Activated B cell treated with CpG ODN at 0.5 μM for 24 hours (primary cell): ENCODE measurements around the gene PRMT3. TPM values are rescaled to one million over a fixed set of nuclear protein-coding genes. Genes with fewer than 3 reads are reported as not detected.
"Not testable (repeated sequence)": the region's sequence is repeated elsewhere in the genome, so short reads cannot be mapped to it uniquely, and the experiment has no call there.

Experiments
- ATAC-seq: fragments of 200-7000 bp; cut with Tn5 transposase; one replicate; pipeline ENCODE4 v1.10.0; 2021; ENCODE audit warnings: low read depth, mild to moderate bottlenecking, moderate library complexity
- CTCF ChIA-PET: fragments of 350-600 bp; sonication (Branson Sonifier 250); formaldehyde crosslinking; loops from one replicate; lab custom pipeline; 2021; ENCODE audit warnings: antibody characterized with exemption; lab: Charles Lee
- POLR2A ChIA-PET: fragments of 350-600 bp; sonication (Branson Sonifier 250); formaldehyde crosslinking; loops from one replicate; lab custom pipeline; 2021; ENCODE audit warnings: antibody characterized with exemption; lab: Charles Lee
- DNase-seq: peaks from one replicate; pipeline ENCODE4 v3.0.0; 2022
- H3K27ac Mint-ChIP-seq: one replicate; pipeline ENCODE4 v1.8.0; 2020; ENCODE audit warnings: mixed read lengths
- H3K27me3 Mint-ChIP-seq: one replicate; pipeline ENCODE4 v1.8.0; 2021; ENCODE audit warnings: mixed read lengths
- H3K36me3 Mint-ChIP-seq: one replicate; pipeline ENCODE4 v1.8.0; 2021; ENCODE audit warnings: low read depth, mixed read lengths
- H3K4me1 Mint-ChIP-seq: one replicate; pipeline ENCODE4 v1.8.0; 2021; ENCODE audit warnings: mixed read lengths
- H3K4me3 Mint-ChIP-seq: one replicate; pipeline ENCODE4 v1.8.0; 2020; ENCODE audit warnings: mild to moderate bottlenecking, mixed read lengths
- H3K9me3 Mint-ChIP-seq: one replicate; pipeline ENCODE4 v1.8.0; 2020; ENCODE audit warnings: mixed read lengths
- CTCF ChIP-seq: fragments of 200-600 bp; IDR thresholded peaks from one replicate; pipeline ENCODE4 v1.8.0; 2022; ENCODE audit warnings: antibody characterized with exemption, mild to moderate bottlenecking
- intact Hi-C: fragments of 100-400 bp; cut with micrococcal nuclease; formaldehyde crosslinking; loops from one replicate; pipeline ENCODE4 v1.15.1; 2024
- total RNA-seq: library from RNA; stranded (reverse); gene quantifications from 2 replicates; pipeline ENCODE4 v1.2.3, GENCODE V29; 2022

Gene PRMT3
- total RNA-seq, 1 donor from 2014 or later = 24.9 TPM

- TF ChIP-seq CTCF = no peak
- intact Hi-C loops = loop anchor here (5.0 to 10.0 kb wide), 3 partner anchors 1120 to 1968 kb away; partner anchors contain the start of genes E2F8, LDHA and SPTY2D1
- H3K36me3 Mint-ChIP-seq = peaks cover 13% of the 10 kb centered on the region
- no peaks in the 10 kb centered on the region for H3K9me3 Mint-ChIP-seq
- H3K27ac Mint-ChIP-seq = peak overlapping the region; percentile 19
- DNase-seq (no peak), ATAC-seq (no peak)
- ChIA-PET CTCF (interaction anchor here (1.3 kb wide), 1 partner anchor 10 kb away, joined by 6 read pairs; no protein-coding TSS in a partner anchor), POLR2A (interaction anchor here (1.9 kb wide), 1 partner anchor 11 kb away, joined by 5 read pairs; no protein-coding TSS in a partner anchor)
- peaks cover 50% of the 10 kb centered on the region for H3K4me1 Mint-ChIP-seq
- H3K4me3 Mint-ChIP-seq = peak overlapping the region; percentile 88
- H3K27me3 Mint-ChIP-seq = no peaks in the 10 kb centered on the region
Observed at GRCh38 chr11:20362481-20362880, 25.0 kb upstream of the PRMT3 start.

DNA sequence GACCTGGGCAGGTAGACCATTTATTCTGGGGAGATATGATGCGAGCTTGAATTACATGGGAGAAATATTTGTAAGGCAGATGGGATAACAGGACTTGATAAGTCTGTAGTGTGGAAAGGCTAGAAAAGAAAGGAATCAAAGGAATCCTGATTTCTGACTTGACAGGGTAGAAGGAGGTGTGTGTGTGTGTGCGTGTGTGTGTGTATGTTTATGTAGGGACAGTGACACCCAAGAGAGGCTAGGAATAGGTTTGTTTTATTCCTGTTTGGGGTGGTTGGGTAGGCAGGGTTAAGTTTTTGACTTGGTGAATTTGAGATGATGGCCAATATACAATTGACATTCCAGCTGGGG is 24.4 kb upstream of the PRMT3 start:
- no peak for TF ChIP-seq CTCF
- Mint-ChIP-seq H3K27me3 (no peaks in the 10 kb centered on the region), H3K27ac (peak overlapping the region; percentile 89), H3K4me1 (peaks cover 52% of the 10 kb centered on the region), H3K4me3 (peak overlapping the region; percentile 88), H3K36me3 (peaks cover 15% of the 10 kb centered on the region), H3K9me3 (no peaks in the 10 kb centered on the region)
- POLR2A ChIA-PET = interaction anchor here (1.8 to 1.9 kb wide), 2 partner anchors 12 to 25 kb away, joined by 5 to 22 read pairs; partner anchors contain the start of gene PRMT3
- CTCF ChIA-PET = interaction anchor here (1.3 kb wide), 1 partner anchor 10 kb away, joined by 6 read pairs; no protein-coding TSS in a partner anchor
- ATAC-seq = no peak
- intact Hi-C loops = loop anchor here (1.0 to 10.0 kb wide), 4 partner anchors 24 to 1968 kb away; partner anchors contain the start of genes E2F8, LDHA, PRMT3 and SPTY2D1
- no peak for DNase-seq

DNA sequence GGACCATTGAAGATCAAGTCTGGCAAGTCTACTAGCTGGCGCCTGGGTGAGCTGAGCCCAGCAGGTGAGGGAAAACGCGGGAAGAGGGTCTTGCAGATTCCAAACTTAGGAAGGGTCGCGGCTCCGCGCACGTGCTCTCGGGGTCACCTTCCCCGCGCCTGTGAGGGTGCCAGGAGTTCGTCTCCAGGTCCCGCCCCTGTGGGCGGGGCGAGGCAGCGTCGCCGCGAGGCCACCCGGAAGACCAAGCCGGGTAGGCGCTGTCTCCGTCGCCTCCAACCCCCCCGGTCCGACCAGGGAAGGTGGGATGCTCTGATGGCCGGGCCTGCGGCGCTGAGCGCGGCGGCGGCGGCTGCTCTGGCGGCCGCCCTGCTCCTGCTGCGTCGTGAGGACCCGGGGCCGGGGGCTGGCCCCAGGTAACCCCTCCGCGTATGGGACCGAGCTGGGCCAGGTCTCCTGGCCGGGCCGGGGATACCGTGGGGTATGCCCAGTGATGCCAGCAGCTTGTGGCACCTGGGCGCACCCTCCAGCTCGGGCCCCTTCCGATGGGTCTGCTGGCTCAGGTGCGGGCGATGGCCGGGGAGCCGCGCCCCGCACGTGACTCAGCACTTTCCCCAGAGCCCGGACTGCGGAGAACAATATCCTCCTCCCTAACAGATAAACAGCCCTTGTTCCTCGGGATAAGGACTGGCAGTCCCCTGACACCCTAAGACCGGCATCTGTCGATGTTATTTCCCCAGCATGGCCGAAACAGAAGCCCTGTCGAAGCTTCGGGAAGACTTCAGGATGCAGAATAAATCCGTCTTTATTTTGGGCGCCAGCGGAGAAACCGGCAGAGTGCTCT is 23.8 kb upstream of the PRMT3 start, which contains the start of gene HTATIP2:
TSS of gene HTATIP2 (plus strand) at position 215 of the 841 bp plus-strand sequence. CDS start at position 739, 524 bp downstream.
- CTCF ChIA-PET = interaction anchor here (1.3 kb wide), 1 partner anchor 11 kb away, joined by 6 read pairs; no protein-coding TSS in a partner anchor
- Mint-ChIP-seq H3K36me3 (peaks cover 21% of the 10 kb centered on the region), H3K9me3 (no peaks in the 10 kb centered on the region), H3K4me1 (peaks cover 57% of the 10 kb centered on the region), H3K27ac (peak within 1 kb of the TSS; percentile 89), H3K4me3 (peak within 1 kb of the TSS; percentile 88), H3K27me3 (no peaks in the 10 kb centered on the region)
- intact Hi-C loops = loop anchor here (1.0 to 10.0 kb wide), 4 partner anchors 24 to 1969 kb away; partner anchors contain the start of genes E2F8, LDHA, PRMT3 and SPTY2D1
- ATAC-seq (peak; percentile 87), DNase-seq (peak; percentile 78)
- POLR2A ChIA-PET = interaction anchor here (0.7 to 1.9 kb wide), 4 partner anchors 10 to 24 kb away, joined by 3 to 22 read pairs (median 4); partner anchors contain the start of gene PRMT3
- TF ChIP-seq CTCF = no peak

DNA sequence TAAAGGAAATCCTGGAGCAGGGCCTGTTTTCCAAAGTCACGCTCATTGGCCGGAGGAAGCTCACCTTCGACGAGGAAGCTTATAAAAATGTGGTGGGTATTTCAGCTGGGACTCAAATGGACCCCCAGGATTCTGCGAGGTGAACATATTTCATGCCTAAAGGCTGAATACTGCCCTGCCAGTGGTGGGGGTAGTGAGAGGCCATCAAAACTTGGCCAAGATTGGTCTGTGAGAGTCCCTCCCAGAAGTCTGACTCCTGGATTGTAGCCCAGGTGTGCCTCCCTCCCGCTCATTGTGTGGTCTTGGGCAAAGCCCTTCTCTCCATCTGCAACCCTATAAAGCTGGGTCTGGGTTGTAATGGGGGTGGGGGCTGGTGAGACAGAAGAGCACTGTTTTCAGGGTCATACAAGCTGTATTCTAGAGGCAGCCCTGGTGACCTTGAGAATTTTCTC is 23.1 kb upstream of the PRMT3 start:
- Mint-ChIP-seq H3K4me3 (peak overlapping the region; percentile 86), H3K4me1 (peaks cover 57% of the 10 kb centered on the region), H3K36me3 (peaks cover 25% of the 10 kb centered on the region), H3K27ac (peak overlapping the region; percentile 78), H3K9me3 (no peaks in the 10 kb centered on the region), H3K27me3 (no peaks in the 10 kb centered on the region)
- TF ChIP-seq CTCF = no peak
- DNase-seq = peak; percentile 15
- CTCF ChIA-PET = no interaction called here
- POLR2A ChIA-PET = interaction anchor here (0.7 to 1.8 kb wide), 3 partner anchors 10 to 24 kb away, joined by 3 to 22 read pairs (median 3); partner anchors contain the start of gene PRMT3
- no peak for ATAC-seq
- intact Hi-C loops = loop anchor here (5.0 to 10.0 kb wide), 3 partner anchors 1122 to 1970 kb away; partner anchors contain the start of genes E2F8, LDHA and SPTY2D1

- DNase-seq, H3K9me3 Mint-ChIP-seq, H3K27me3 Mint-ChIP-seq, H3K4me3 Mint-ChIP-seq, CTCF ChIA-PET, ATAC-seq: not testable (repeated sequence)
- peaks cover 53% of the 10 kb centered on the region for H3K4me1 Mint-ChIP-seq
- H3K36me3 Mint-ChIP-seq = peaks cover 32% of the 10 kb centered on the region
- peak overlapping the region; percentile 41 for H3K27ac Mint-ChIP-seq
- POLR2A ChIA-PET = interaction anchor here (1.2 kb wide), 1 partner anchor 12 kb away, joined by 8 read pairs; no protein-coding TSS in a partner anchor
- intact Hi-C loops = loop anchor here (10.0 kb wide), 1 partner anchor 1971 kb away; the partner anchor contains the start of gene LDHA
Observed at GRCh38 chr11:20365465-20365864, 22.1 kb upstream of the PRMT3 start.
